Left lung (tissue), 10 donors: Measurements from ENCODE around the gene AP2B1. TPM values are rescaled to one million over a fixed set of nuclear protein-coding genes. Genes with fewer than 3 reads are reported as not detected.
A peak's percentile ranks its signal among the peaks of the same experiment; 100 is the strongest.

Experiments used
- ATAC-seq: fragments of 200-7000 bp; cut with Tn5 transposase; one replicate; pipeline ENCODE4 v1.9.1; 2020; ENCODE audit warnings: moderate library complexity
- DNase-seq, 4 donors: peaks; one replicate each; pipeline ENCODE4 v3.0.0-alpha.2; 2013 to 2020
- H3K27ac ChIP-seq, 2 donors: fragments of 200-600 bp; sonication (generic) in 1 of 2; one replicate each; pipeline versions ENCODE4 v1.5.0 to v1.8.0; 2020 to 2021
- H3K27me3 ChIP-seq, 2 donors: fragments of 200-600 bp; sonication (generic) in 1 of 2; one replicate each; pipeline versions ENCODE4 v1.5.0 to v1.8.0; 2020 to 2021
- H3K36me3 ChIP-seq, 2 donors: fragments of 200-600 bp; sonication (generic) in 1 of 2; one replicate each; pipeline versions ENCODE4 v1.5.0 to v1.8.0; 2020 to 2021
- H3K4me1 ChIP-seq, 2 donors: fragments of 200-600 bp; one replicate each; pipeline ENCODE4 v1.8.0; 2021
- H3K4me3 ChIP-seq, 2 donors: fragments of 200-600 bp; sonication (generic) in 1 of 2; one replicate each; pipeline versions ENCODE4 v1.5.0 to v1.8.0; 2020 to 2021; ENCODE audit warnings: mild to moderate bottlenecking in 1 of 2
- H3K9me3 ChIP-seq, 2 donors: fragments of 200-600 bp; sonication (generic) in 1 of 2; one replicate each; pipeline versions ENCODE4 v1.5.0 to v1.8.0; 2020 to 2021
- intact Hi-C, 2 donors: fragments of 100-400 bp; cut with DNase I; formaldehyde crosslinking; loops; one replicate each; pipeline versions ENCODE4 v1.11.2 to v1.14.2; 2022
- polyA plus RNA-seq, 6 donors: library from polyadenylated mRNA; unstranded; fragments of 120-200 nt; gene quantifications; one replicate each; pipeline ENCODE4 v1.2.1, GENCODE V29; 2013; ENCODE audit not compliant: insufficient read length in 6 of 6
- total RNA-seq, 2 donors: library from RNA; stranded (reverse); fragmentation: NEBNext Ultra II Directional; extraction: Animal tissue kit (Norgen Biotek cat#: 25700); gene quantifications; one replicate each; pipeline ENCODE4 v1.2.1, GENCODE V29; 2021
- TF ChIP-seq, protein P1 (sequence below), 2 donors: fragments of 200-600 bp; sonication (generic) in 1 of 2; IDR thresholded peaks; one replicate each; pipeline versions ENCODE4 v1.5.0 to v1.8.0; 2021; ENCODE audit warnings: antibody characterized with exemption in 2 of 2
- donor health status: DM: no; HTN: yes; CAD: no.
- donor health status: DM: no; HTN: no; CAD: no.

Gene AP2B1
- total and polyA plus RNA-seq, 8 donors: 132 to 195 (median 154) TPM

GRCh38 chr17:35730400-35731005, 143.4 kb downstream of the AP2B1 start:
- Histone ChIP-seq H3K4me1 (peaks cover 3 to 9% of the 10 kb centered on the region in 2 donors), H3K27me3 (peaks cover 0 to 21% of the 10 kb centered on the region in 2 donors), H3K27ac (no peak overlapping the region), H3K36me3 (peaks cover 0 to 35% of the 10 kb centered on the region in 2 donors), H3K4me3 (no peak overlapping the region), H3K9me3 (no peaks in the 10 kb centered on the region)
- intact Hi-C loops: no loop called here
- DNase-seq: no peak
- TF ChIP-seq, protein P1, sequence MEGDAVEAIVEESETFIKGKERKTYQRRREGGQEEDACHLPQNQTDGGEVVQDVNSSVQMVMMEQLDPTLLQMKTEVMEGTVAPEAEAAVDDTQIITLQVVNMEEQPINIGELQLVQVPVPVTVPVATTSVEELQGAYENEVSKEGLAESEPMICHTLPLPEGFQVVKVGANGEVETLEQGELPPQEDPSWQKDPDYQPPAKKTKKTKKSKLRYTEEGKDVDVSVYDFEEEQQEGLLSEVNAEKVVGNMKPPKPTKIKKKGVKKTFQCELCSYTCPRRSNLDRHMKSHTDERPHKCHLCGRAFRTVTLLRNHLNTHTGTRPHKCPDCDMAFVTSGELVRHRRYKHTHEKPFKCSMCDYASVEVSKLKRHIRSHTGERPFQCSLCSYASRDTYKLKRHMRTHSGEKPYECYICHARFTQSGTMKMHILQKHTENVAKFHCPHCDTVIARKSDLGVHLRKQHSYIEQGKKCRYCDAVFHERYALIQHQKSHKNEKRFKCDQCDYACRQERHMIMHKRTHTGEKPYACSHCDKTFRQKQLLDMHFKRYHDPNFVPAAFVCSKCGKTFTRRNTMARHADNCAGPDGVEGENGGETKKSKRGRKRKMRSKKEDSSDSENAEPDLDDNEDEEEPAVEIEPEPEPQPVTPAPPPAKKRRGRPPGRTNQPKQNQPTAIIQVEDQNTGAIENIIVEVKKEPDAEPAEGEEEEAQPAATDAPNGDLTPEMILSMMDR (IDR thresholded peaks at IDR 0.05): no peak
- no peak for ATAC-seq

- peaks cover 0 to 26% of the 10 kb centered on the region in 2 donors for H3K36me3 ChIP-seq
- H3K4me3 ChIP-seq: peak within 1 kb of the TSS; percentile 34 to 39
- H3K4me1 ChIP-seq: peaks cover 3 to 9% of the 10 kb centered on the region in 2 donors
- no peaks in the 10 kb centered on the region for H3K9me3 ChIP-seq
- H3K27me3 ChIP-seq: peaks cover 0 to 21% of the 10 kb centered on the region in 2 donors
- ATAC-seq: peak; percentile 92
- TF ChIP-seq, protein P1 (IDR thresholded peaks at IDR 0.05): no peak
- no peak for DNase-seq
- H3K27ac ChIP-seq: no peak within 1 kb of the TSS
- intact Hi-C loops: no loop called here
Measured at GRCh38 chr17:35731239-35731916, 144.3 kb downstream of the AP2B1 start, which contains the start of gene RASL10B. Gene RASL10B, plus strand, starts transcription at chr17:35731639. Its CDS starts 3,546 bp downstream, at chr17:35735185.

DNA sequence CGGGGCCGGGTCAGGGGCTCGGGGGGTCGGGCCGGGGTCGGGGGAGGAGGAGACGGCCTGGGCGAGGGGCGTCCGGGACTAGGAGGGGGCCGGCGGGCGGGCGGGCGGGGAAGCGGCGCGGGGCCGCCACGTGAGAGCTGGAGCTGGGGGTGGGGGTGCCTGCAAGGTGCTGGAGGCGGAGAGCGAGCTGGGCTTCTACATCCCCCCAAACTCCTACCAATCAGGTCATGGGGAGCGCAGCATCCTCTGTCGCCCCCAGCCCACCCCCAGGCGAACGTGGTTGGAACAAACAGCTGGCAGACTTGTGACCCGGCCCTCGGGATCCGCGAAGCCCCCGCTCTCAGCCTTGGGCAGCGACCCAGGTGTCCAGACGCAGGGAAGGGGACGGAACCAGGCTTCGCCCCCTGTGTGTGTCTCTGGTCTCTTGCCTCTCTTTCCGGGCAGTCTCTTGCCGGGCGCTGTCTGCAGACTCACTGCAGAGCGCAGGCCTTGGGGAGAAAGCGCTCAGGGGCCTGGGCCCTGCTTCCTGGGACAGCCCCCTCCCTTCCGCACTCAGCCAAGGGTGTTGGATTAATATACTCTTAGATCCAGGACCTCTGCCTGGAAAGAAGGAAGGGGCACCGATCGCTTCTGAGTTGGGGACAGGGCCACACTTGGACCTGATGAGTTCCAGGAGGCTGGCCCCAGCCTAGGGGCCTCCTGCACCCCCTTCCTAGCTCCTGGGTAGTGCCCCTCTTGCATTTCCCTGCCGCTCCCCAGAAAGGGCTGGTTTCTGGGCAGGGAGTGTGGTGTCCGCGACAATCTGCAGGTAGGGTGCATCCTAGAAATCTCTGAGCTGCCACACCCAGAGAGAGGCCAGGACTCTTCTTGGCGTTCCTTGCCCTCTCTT, 145.0 kb downstream of the AP2B1 start:
- no peaks in the 10 kb centered on the region for H3K9me3 ChIP-seq
- no peak for DNase-seq
- H3K36me3 ChIP-seq: peaks cover 0 to 18% of the 10 kb centered on the region in 2 donors
- intact Hi-C loops: no loop called here
- peak overlapping the region; percentile 34 to 39 for H3K4me3 ChIP-seq
- H3K27ac ChIP-seq: no peak overlapping the region
- TF ChIP-seq, protein P1 (IDR thresholded peaks at IDR 0.05): no peak
- ATAC-seq: peak; percentile 29
- H3K27me3 ChIP-seq: peaks cover 0 to 21% of the 10 kb centered on the region in 2 donors
- peaks cover 3 to 9% of the 10 kb centered on the region in 2 donors for H3K4me1 ChIP-seq

DNA sequence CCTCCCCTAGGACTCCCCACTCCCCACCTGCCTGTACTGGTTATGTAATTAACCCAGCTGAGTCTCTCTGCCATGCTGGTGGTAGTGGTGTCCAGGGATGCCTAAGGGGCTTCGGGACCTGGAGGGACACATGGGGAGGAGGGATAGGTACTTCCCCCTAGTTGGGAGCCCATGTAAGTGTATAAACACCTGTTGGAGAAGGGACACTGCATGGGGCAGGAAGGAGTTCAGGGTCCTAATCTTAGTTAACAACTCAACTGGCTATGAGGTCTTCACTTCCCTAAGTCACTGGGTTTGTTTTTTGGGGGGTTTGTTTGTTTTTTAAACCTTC, 145.6 kb downstream of the AP2B1 start:
- intact Hi-C loops: no loop called here
- peaks cover 0 to 21% of the 10 kb centered on the region in 2 donors for H3K27me3 ChIP-seq
- H3K9me3 ChIP-seq: no peaks in the 10 kb centered on the region
- H3K4me1 ChIP-seq: peaks cover 3 to 9% of the 10 kb centered on the region in 2 donors
- DNase-seq (no peak), ATAC-seq (no peak)
- H3K36me3 ChIP-seq: peaks cover 0 to 12% of the 10 kb centered on the region in 2 donors
- no peak overlapping the region for H3K27ac ChIP-seq
- TF ChIP-seq, protein P1 (IDR thresholded peaks at IDR 0.05): no peak
- H3K4me3 ChIP-seq: no peak overlapping the region
